KMS-11 (cell line): ENCODE results near the gene ARHGEF37.
"Not testable (repeated sequence)": the region's sequence is repeated elsewhere in the genome, so short reads cannot be mapped to it uniquely, and the experiment has no call there.

Experiments used
- H2AFZ ChIP-seq: fragments of 200-600 bp; sonication (generic); 2 replicates; pipeline ENCODE4 v1.6.1; 2016; ENCODE audit warnings: antibody characterized with exemption, mixed run types, low read depth
- H3K27ac ChIP-seq: fragments of 200-600 bp; sonication (generic); 2 replicates; pipeline ENCODE4 v1.6.1; 2016; ENCODE audit warnings: mild to moderate bottlenecking, mixed run types
- H3K27me3 ChIP-seq: fragments of 200-600 bp; sonication (generic); 2 replicates; pipeline ENCODE4 v1.6.1; 2017; ENCODE audit warnings: mild to moderate bottlenecking, low read depth, mixed run types, moderate library complexity; ENCODE audit not compliant: insufficient read depth
- H3K36me3 ChIP-seq: fragments of 200-600 bp; sonication (generic); 2 replicates; pipeline ENCODE4 v1.6.1; 2017; ENCODE audit warnings: mild to moderate bottlenecking, mixed run types; ENCODE audit not compliant: insufficient read depth
- H3K4me1 ChIP-seq: fragments of 200-600 bp; sonication (generic); 2 replicates; pipeline ENCODE4 v1.6.1; 2016; ENCODE audit warnings: mild to moderate bottlenecking, low read depth, mixed run types; ENCODE audit not compliant: poor library complexity, severe bottlenecking
- H3K4me2 ChIP-seq: fragments of 200-600 bp; sonication (generic); 2 replicates; pipeline ENCODE4 v1.7.0; 2016; ENCODE audit warnings: mild to moderate bottlenecking, mixed run types
- H3K4me3 ChIP-seq: fragments of 200-600 bp; sonication (generic); IDR thresholded peaks from 2 replicates; pipeline ENCODE4 v1.6.1; 2017; ENCODE audit warnings: low read depth, low read length, mixed read lengths; ENCODE audit not compliant: insufficient read depth
- H3K79me2 ChIP-seq: fragments of 200-600 bp; sonication (generic); 2 replicates; pipeline ENCODE4 v1.6.1; 2016; ENCODE audit warnings: low read depth, mixed run types; ENCODE audit not compliant: insufficient read depth
- H3K9ac ChIP-seq: fragments of 200-600 bp; sonication (generic); 2 replicates; pipeline ENCODE4 v1.6.1; 2016; ENCODE audit warnings: mild to moderate bottlenecking, mixed run types
- H4K20me1 ChIP-seq: fragments of 200-600 bp; sonication (generic); 2 replicates; pipeline ENCODE4 v1.6.1; 2016; ENCODE audit warnings: mild to moderate bottlenecking, mixed run types; ENCODE audit not compliant: insufficient read depth
- CTCF ChIP-seq: fragments of 200-600 bp; sonication (generic); conservative IDR thresholded peaks from 2 replicates; pipeline ENCODE4 v1.6.1; 2017; ENCODE audit warnings: low read depth, mild to moderate bottlenecking, antibody characterized with exemption, low read length, moderate library complexity, mixed read lengths

ARHGEF37 gene

GRCh38 chr5:149645236-149645635, 63.9 kb downstream of the ARHGEF37 start:
- H3K27me3 ChIP-seq: no peaks in the 10 kb centered on the region
- H3K9ac ChIP-seq: no peak overlapping the region
- H3K79me2 ChIP-seq: no peaks in the 10 kb centered on the region
- H4K20me1 ChIP-seq: no peaks in the 10 kb centered on the region
- no peak overlapping the region for H3K4me3 ChIP-seq
- H3K4me1 ChIP-seq: no peaks in the 10 kb centered on the region
- H2AFZ ChIP-seq: no peak overlapping the region
- no peak for TF ChIP-seq CTCF
- no peak overlapping the region for H3K4me2 ChIP-seq
- H3K27ac ChIP-seq: no peak overlapping the region
- no peaks in the 10 kb centered on the region for H3K36me3 ChIP-seq

GRCh38 chr5:149645725-149646124, 64.4 kb downstream of the ARHGEF37 start:
- no peak overlapping the region for H2AFZ ChIP-seq
- TF ChIP-seq CTCF: no peak
- H3K79me2 ChIP-seq: no peaks in the 10 kb centered on the region
- no peaks in the 10 kb centered on the region for H3K4me1 ChIP-seq
- H3K27me3 ChIP-seq: no peaks in the 10 kb centered on the region
- no peak overlapping the region for H3K4me3 ChIP-seq
- no peaks in the 10 kb centered on the region for H4K20me1 ChIP-seq
- H3K4me2 ChIP-seq: no peak overlapping the region
- no peak overlapping the region for H3K9ac ChIP-seq
- no peak overlapping the region for H3K27ac ChIP-seq
- H3K36me3 ChIP-seq: no peaks in the 10 kb centered on the region

GRCh38 chr5:149646564-149646963, 65.3 kb downstream of the ARHGEF37 start:
- Histone ChIP-seq H3K36me3 (no peaks in the 10 kb centered on the region), H3K4me3 (no peak overlapping the region), H3K27ac (no peak overlapping the region), H3K79me2 (no peaks in the 10 kb centered on the region), H4K20me1 (no peaks in the 10 kb centered on the region), H3K4me1 (no peaks in the 10 kb centered on the region), H3K9ac (no peak overlapping the region), H3K27me3 (no peaks in the 10 kb centered on the region), H3K4me2 (no peak overlapping the region), H2AFZ (no peak overlapping the region)
- no peak for TF ChIP-seq CTCF

- H3K36me3 ChIP-seq: no peaks in the 10 kb centered on the region
- no peak for TF ChIP-seq CTCF
- H3K27me3 ChIP-seq: no peaks in the 10 kb centered on the region
- no peak overlapping the region for H3K9ac ChIP-seq
- no peaks in the 10 kb centered on the region for H3K4me1 ChIP-seq
- H3K4me3 ChIP-seq: no peak overlapping the region
- H3K79me2 ChIP-seq: no peaks in the 10 kb centered on the region
- H3K27ac ChIP-seq: no peak overlapping the region
- H4K20me1 ChIP-seq: no peaks in the 10 kb centered on the region
- no peak overlapping the region for H3K4me2 ChIP-seq
- no peak overlapping the region for H2AFZ ChIP-seq
Measured at GRCh38 chr5:149647334-149647733, 66.0 kb downstream of the ARHGEF37 start.

GRCh38 chr5:149648464-149649393, 67.4 kb downstream of the ARHGEF37 start:
- H3K4me2 ChIP-seq, H3K79me2 ChIP-seq, H2AFZ ChIP-seq, H3K27me3 ChIP-seq, H4K20me1 ChIP-seq, H3K36me3 ChIP-seq, H3K9ac ChIP-seq, H3K4me3 ChIP-seq, H3K4me1 ChIP-seq, H3K27ac ChIP-seq: not testable (repeated sequence)

- not testable (repeated sequence) for H2AFZ ChIP-seq, H3K27me3 ChIP-seq, H3K79me2 ChIP-seq, H3K36me3 ChIP-seq, H4K20me1 ChIP-seq, H3K4me3 ChIP-seq, H3K4me1 ChIP-seq, H3K4me2 ChIP-seq, H3K9ac ChIP-seq, H3K27ac ChIP-seq
Measured at GRCh38 chr5:149649730-149650129, 68.4 kb downstream of the ARHGEF37 start.
